Mucosa of descending colon (tissue), 3 donors: ENCODE results near the gene AMER3. TPM values are rescaled to one million over a fixed set of nuclear protein-coding genes. Genes with fewer than 3 reads are reported as not detected.

Experiments
- ATAC-seq: fragments of 200-7000 bp; cut with Tn5 transposase; one replicate; pipeline ENCODE4 v1.9.1; 2020; ENCODE audit warnings: mild to moderate bottlenecking, moderate library complexity
- DNase-seq, 3 donors: peaks; one replicate each; pipeline ENCODE4 v3.0.0-alpha.2; 2020
- H3K36me3 ChIP-seq: fragments of 200-600 bp; one replicate; pipeline ENCODE4 v1.8.0; 2021; ENCODE audit warnings: low read depth, mild to moderate bottlenecking
- H3K4me1 ChIP-seq: fragments of 200-600 bp; one replicate; pipeline ENCODE4 v1.8.0; 2021; ENCODE audit warnings: low read depth, mild to moderate bottlenecking
- H3K4me3 ChIP-seq: fragments of 200-600 bp; one replicate; pipeline ENCODE4 v1.8.0; 2021; ENCODE audit warnings: mild to moderate bottlenecking
- H3K9me3 ChIP-seq: fragments of 200-600 bp; one replicate; pipeline ENCODE4 v1.8.0; 2021; ENCODE audit warnings: mild to moderate bottlenecking
- CTCF ChIP-seq: fragments of 200-600 bp; IDR thresholded peaks from one replicate; pipeline ENCODE4 v1.8.0; 2022; ENCODE audit warnings: antibody characterized with exemption, mild to moderate bottlenecking
- intact Hi-C, 2 donors: fragments of 100-400 bp; cut with DNase I in 1 of 2; cut with micrococcal nuclease in 1 of 2; formaldehyde crosslinking; loops; one replicate each; pipeline versions ENCODE4 v1.11.0 to v1.11.1; 2022; cut with DNase I, micrococcal nuclease
- total RNA-seq, 3 donors: library from RNA; stranded (reverse); fragmentation: NEBNext Ultra II Directional in 2 of 3; extraction: Animal tissue kit (Norgen Biotek cat#: 25700) in 2 of 3; gene quantifications; one replicate each; pipeline versions ENCODE4 v1.2.1 to v1.2.4, GENCODE V29; 2021 to 2023
- donor health status: DM: no; HTN: no; CAD: no; lungs with moderate emphysema.
- donor health status: DM: no; HTN: no; CAD: no.
- donor health status: DM: no; HTN: yes; CAD: no.

AMER3 gene
- total RNA-seq, 3 donors from 2014 or later, result 0.16 to 0.55 (median 0.52) TPM

GRCh38 chr2:130735200-130735599 is 20.1 kb upstream of the AMER3 start:
- Histone ChIP-seq H3K9me3 (no peaks in the 10 kb centered on the region), H3K36me3 (no peaks in the 10 kb centered on the region), H3K4me1 (no peaks in the 10 kb centered on the region), H3K4me3 (no peak overlapping the region)
- intact Hi-C loops, result no loop called here
- TF ChIP-seq CTCF, result no peak
- DNase-seq (no peak), ATAC-seq (no peak)

GRCh38 chr2:130736487-130736886 is 18.9 kb upstream of the AMER3 start:
- DNase-seq, result no peak
- intact Hi-C loops, result no loop called here
- H3K4me3 ChIP-seq, result no peak overlapping the region
- no peaks in the 10 kb centered on the region for H3K9me3 ChIP-seq
- no peak for ATAC-seq
- no peak for TF ChIP-seq CTCF
- H3K4me1 ChIP-seq, result no peaks in the 10 kb centered on the region
- H3K36me3 ChIP-seq, result no peaks in the 10 kb centered on the region

- no peaks in the 10 kb centered on the region for H3K36me3 ChIP-seq
- no peak for TF ChIP-seq CTCF
- intact Hi-C loops, result no loop called here
- H3K4me3 ChIP-seq, result no peak overlapping the region
- DNase-seq, result no peak
- H3K9me3 ChIP-seq, result no peaks in the 10 kb centered on the region
- ATAC-seq, result no peak
- H3K4me1 ChIP-seq, result no peaks in the 10 kb centered on the region
These were observed 17.7 kb upstream of the AMER3 start for GRCh38 chr2:130737592-130737991.

DNA sequence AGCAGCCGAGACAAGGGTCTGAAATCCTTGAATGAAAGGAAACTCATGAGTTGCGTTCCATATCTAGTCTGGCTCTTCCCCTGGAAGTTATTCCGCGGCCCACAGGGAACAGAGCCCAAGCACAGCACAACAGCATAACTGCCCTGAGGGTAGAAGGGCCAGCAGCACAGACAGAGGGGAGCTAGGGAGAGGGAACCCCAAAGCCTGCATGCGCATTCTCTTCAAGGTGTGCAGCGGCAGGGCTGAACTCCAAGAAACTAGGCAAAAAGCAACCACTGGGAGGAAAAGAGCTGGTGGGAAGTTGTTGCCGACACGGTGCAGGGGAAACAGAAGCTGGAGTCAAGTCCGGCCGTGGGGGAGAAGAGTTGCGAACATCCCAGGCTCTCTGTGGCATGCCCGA is 14.7 kb upstream of the AMER3 start:
- Histone ChIP-seq H3K36me3 (no peaks in the 10 kb centered on the region), H3K4me3 (no peak overlapping the region), H3K9me3 (no peaks in the 10 kb centered on the region), H3K4me1 (no peaks in the 10 kb centered on the region)
- no peak for ATAC-seq
- DNase-seq, result no peak
- intact Hi-C loops, result no loop called here
- TF ChIP-seq CTCF, result no peak

DNA sequence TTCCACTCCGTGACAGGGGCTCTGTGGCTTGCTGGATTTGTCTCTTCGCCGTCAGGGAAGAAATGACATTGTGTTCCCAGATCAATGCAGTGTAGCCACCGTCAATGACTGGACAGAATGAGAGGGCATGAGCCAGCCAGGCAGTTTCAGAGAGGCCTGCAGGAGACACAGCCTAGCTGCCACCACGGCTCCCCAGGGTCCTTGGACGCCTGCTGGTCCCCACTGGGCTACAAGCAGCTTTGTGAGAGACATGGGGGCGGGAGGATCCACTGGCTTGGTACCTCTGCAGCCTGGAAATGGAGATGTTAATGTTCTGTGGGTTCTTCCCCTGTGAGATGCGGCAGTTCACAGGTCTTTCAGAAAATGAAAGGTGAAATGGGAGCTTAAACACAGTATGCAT is 12.1 kb upstream of the AMER3 start:
- H3K4me1 ChIP-seq, result no peaks in the 10 kb centered on the region
- DNase-seq (no peak), ATAC-seq (no peak)
- no peaks in the 10 kb centered on the region for H3K36me3 ChIP-seq
- H3K4me3 ChIP-seq, result no peak overlapping the region
- TF ChIP-seq CTCF, result no peak
- no peaks in the 10 kb centered on the region for H3K9me3 ChIP-seq
- intact Hi-C loops, result no loop called here
